Tibial nerve (tissue), 4 donors: Measurements from ENCODE around the gene DEK. TPM values are rescaled to one million over a fixed set of nuclear protein-coding genes. Genes with fewer than 3 reads are reported as not detected.

Experiments used
- DNase-seq, 2 donors: peaks; one replicate each; pipeline ENCODE4 v3.0.0-alpha.2; 2019; ENCODE audit warnings: low spot score in 2 of 2
- H3K27ac ChIP-seq, 4 donors: fragments of 200-600 bp; sonication (generic) in 3 of 4; one replicate each; pipeline ENCODE4 v1.5.1; 2017 to 2019; ENCODE audit warnings: mild to moderate bottlenecking in 1 of 4
- H3K27me3 ChIP-seq, 2 donors: fragments of 200-600 bp; sonication (generic) in 1 of 2; one replicate each; pipeline versions ENCODE4 v1.5.1 to v1.6.0; 2017 to 2019
- H3K36me3 ChIP-seq, 3 donors: fragments of 200-600 bp; sonication (generic); one replicate each; pipeline ENCODE4 v1.5.1; 2018 to 2019
- H3K4me1 ChIP-seq, 4 donors: fragments of 200-600 bp; sonication (generic) in 3 of 4; one replicate each; pipeline ENCODE4 v1.5.1; 2017 to 2019
- H3K4me3 ChIP-seq, 4 donors: fragments of 200-600 bp; sonication (generic) in 3 of 4; one replicate each; pipeline ENCODE4 v1.5.1; 2017 to 2019; ENCODE audit warnings: mild to moderate bottlenecking in 1 of 4, moderate library complexity in 1 of 4
- H3K9me3 ChIP-seq, 4 donors: fragments of 200-600 bp; sonication (generic) in 3 of 4; one replicate each; pipeline ENCODE4 v1.5.1; 2017 to 2019
- EP300 ChIP-seq, 2 donors: sonication (generic); formaldehyde crosslinking; IDR thresholded peaks; one replicate each; pipeline ENCODE4 v1.6.1; 2017; ENCODE audit warnings: antibody characterized with exemption in 2 of 2, mild to moderate bottlenecking in 1 of 2
- POLR2A ChIP-seq, 2 donors: fragments of 450-650 bp; IDR thresholded peaks; one replicate each; pipeline ENCODE4 v1.6.1; 2017; ENCODE audit warnings: antibody characterized with exemption in 2 of 2, mild to moderate bottlenecking in 2 of 2, moderate library complexity in 2 of 2
- WGBS, 2 donors: methylation state at CpG; one replicate each; pipeline ENCODE4 v1.1.5; 2018; 5-methylcytosine and 5-hydroxymethylcytosine counted together
- total RNA-seq, 4 donors: library from RNA; depleted of rRNA; stranded (reverse); fragments of >200 nt; gene quantifications; one replicate each; pipeline ENCODE4 v1.1.0, GENCODE V29; 2016
- TF ChIP-seq, protein P1 (sequence below), 5 experiments: fragments of 200-600 bp in 3 of 5; fragments of 450-650 bp in 2 of 5; sonication (generic) in 3 of 5; IDR thresholded peaks; one replicate each; pipeline ENCODE4 v1.5.1; 2016 to 2019; ENCODE audit warnings: antibody characterized with exemption in 5 of 5, mild to moderate bottlenecking in 3 of 5, moderate library complexity in 2 of 5

The DEK gene
- total RNA-seq, 4 donors from 2014 or later, result 112 to 147 (median 123) TPM

DNA sequence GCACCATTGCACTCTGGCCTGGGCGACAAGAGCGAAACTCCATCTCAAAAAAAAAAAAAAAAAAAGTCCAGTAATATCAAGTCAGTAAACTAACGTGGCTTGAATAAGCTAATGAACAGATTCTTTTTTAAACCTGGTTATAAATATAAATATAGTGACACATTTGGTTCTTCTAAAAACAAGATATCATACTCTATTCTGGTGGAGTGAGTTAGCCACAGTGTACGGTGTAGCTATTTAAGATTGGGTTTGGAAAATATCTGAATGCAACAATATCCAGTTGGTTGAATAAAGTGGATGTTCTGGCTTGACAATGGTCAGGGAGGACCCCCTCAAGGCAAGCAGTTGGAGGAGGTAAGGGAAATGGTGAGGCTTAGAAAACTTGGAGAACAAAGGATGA, 5.9 kb upstream of the DEK start:
- Histone ChIP-seq H3K9me3 (no peaks in the 10 kb centered on the region), H3K4me1 (peaks cover 0 to under 1% (median 0%) of the 10 kb centered on the region in 4 donors), H3K4me3 (no peak overlapping the region), H3K27me3 (peaks cover 0 to 6% of the 10 kb centered on the region in 2 donors), H3K36me3 (no peaks in the 10 kb centered on the region), H3K27ac (no peak overlapping the region)
- DNase-seq, result no peak
- TF ChIP-seq EP300 (IDR thresholded peaks at IDR 0.05) (no peak), POLR2A (IDR thresholded peaks at IDR 0.05) (no peak)
- TF ChIP-seq, protein P1, sequence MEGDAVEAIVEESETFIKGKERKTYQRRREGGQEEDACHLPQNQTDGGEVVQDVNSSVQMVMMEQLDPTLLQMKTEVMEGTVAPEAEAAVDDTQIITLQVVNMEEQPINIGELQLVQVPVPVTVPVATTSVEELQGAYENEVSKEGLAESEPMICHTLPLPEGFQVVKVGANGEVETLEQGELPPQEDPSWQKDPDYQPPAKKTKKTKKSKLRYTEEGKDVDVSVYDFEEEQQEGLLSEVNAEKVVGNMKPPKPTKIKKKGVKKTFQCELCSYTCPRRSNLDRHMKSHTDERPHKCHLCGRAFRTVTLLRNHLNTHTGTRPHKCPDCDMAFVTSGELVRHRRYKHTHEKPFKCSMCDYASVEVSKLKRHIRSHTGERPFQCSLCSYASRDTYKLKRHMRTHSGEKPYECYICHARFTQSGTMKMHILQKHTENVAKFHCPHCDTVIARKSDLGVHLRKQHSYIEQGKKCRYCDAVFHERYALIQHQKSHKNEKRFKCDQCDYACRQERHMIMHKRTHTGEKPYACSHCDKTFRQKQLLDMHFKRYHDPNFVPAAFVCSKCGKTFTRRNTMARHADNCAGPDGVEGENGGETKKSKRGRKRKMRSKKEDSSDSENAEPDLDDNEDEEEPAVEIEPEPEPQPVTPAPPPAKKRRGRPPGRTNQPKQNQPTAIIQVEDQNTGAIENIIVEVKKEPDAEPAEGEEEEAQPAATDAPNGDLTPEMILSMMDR (IDR thresholded peaks at IDR 0.05), result no peak
- WGBS, 2 donors, result 89% methylated on average over 4 of the region's 4 CpGs

DNA sequence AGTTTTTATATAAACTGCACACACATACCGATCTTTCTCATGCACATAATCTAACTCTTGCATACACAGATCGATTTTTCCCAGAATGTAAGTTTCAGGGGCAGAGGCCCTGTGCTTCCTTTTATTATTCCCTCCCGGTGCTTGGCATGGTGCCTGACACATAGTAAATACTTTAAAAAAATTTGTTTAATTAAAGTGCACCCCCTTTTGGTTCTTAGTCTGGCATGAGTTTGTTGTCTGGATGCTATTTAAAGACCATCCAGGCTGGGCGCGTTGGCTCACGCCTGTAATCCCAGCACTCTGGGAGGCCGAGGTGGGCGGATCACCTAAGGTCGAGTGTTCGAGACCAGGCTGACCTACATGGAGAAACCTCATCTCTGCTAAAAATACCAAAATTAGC, 5.4 kb upstream of the DEK start:
- Histone ChIP-seq H3K4me1 (peaks cover 0 to 4% (median 0%) of the 10 kb centered on the region in 4 donors), H3K36me3 (no peaks in the 10 kb centered on the region), H3K4me3 (no peak overlapping the region), H3K27me3 (peaks cover 0 to 1% of the 10 kb centered on the region in 2 donors), H3K27ac (no peak overlapping the region), H3K9me3 (no peaks in the 10 kb centered on the region)
- no peak for DNase-seq
- TF ChIP-seq, protein P1 (IDR thresholded peaks at IDR 0.05), result no peak
- TF ChIP-seq POLR2A (IDR thresholded peaks at IDR 0.05) (no peak), EP300 (IDR thresholded peaks at IDR 0.05) (no peak)
- 59 to 69% methylated on average over 10 of the region's 10 CpGs for WGBS, 2 donors

DNA sequence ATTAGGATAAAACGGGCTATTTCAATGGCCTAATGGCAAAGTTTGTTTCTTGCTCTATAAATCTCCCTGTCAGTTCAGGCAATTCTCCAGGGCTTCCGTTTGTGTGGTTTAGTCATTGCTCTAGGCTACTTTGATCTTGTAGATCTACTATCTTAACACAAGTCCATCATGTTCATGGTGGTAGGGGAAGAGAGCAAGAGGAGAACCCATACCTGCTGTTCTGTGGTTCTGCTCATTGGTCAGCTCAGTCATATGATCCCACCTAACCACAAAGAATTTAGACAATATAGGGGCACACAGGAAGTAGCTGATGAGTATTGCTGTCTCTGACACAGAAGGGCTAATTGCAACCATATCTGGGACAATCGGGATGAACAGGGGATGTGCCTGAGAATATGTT, 4.9 kb upstream of the DEK start:
- TF ChIP-seq EP300 (IDR thresholded peaks at IDR 0.05) (no peak), POLR2A (IDR thresholded peaks at IDR 0.05) (no peak)
- TF ChIP-seq, protein P1 (IDR thresholded peaks at IDR 0.05), result no peak
- Histone ChIP-seq H3K27me3 (no peaks in the 10 kb centered on the region), H3K4me3 (no peak overlapping the region), H3K9me3 (no peaks in the 10 kb centered on the region), H3K27ac (no peak overlapping the region), H3K36me3 (no peaks in the 10 kb centered on the region), H3K4me1 (peaks cover 0 to 4% (median 0%) of the 10 kb centered on the region in 4 donors)
- 33 to 42% methylated on average over 3 of the region's 3 CpGs for WGBS, 2 donors
- no peak for DNase-seq

DNA sequence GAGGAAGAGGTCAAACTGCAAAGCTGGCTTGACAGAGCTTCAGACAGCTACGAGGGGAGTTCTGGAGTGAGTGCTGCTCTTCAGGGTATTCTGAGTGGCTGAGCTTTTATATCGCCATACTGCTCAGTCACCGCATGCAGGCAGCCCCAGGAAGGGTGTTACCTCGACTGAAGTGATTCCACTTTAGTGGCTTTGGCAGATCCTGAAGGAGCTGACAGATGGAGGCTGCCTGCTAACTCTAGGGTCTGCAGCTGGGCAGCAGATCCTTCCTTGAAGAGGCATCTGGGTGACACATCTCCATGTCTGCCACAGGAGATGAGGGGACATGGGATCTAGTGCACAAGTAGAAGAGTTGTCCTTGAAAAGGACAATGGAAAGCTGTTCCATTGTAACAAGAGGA, 3.7 kb upstream of the DEK start:
- Histone ChIP-seq H3K4me3 (no peak overlapping the region), H3K36me3 (no peaks in the 10 kb centered on the region), H3K4me1 (peaks cover 0 to 6% (median 0%) of the 10 kb centered on the region in 4 donors), H3K9me3 (no peaks in the 10 kb centered on the region), H3K27me3 (no peaks in the 10 kb centered on the region), H3K27ac (no peak overlapping the region)
- 47 to 75% methylated on average over 4 of the region's 4 CpGs for WGBS, 2 donors
- DNase-seq, result no peak
- TF ChIP-seq POLR2A (IDR thresholded peaks at IDR 0.05) (no peak), EP300 (IDR thresholded peaks at IDR 0.05) (no peak)
- TF ChIP-seq, protein P1 (IDR thresholded peaks at IDR 0.05), result no peak

DNA sequence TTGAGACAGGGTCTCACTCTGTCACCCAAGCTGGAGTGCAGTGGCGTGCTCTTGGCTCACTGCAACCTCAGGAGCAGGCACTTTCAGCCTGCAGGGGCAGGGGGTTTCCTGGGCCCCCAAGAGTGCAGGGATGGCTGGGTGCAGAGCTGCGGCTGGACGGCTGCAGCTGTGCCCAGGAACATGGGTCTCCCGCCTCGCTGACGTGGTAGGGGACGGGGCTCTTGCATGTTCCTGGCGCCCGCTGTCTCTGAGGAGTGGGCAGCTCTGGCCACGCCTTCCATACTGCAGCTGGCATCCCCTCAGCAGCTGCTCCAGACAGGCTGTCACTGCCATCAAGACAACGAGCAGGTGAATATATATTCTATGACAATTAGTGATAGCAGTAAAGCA, 2.2 kb upstream of the DEK start:
- no peak for DNase-seq
- Histone ChIP-seq H3K4me3 (no peak overlapping the region), H3K9me3 (no peaks in the 10 kb centered on the region), H3K27ac (no peak overlapping the region), H3K27me3 (no peaks in the 10 kb centered on the region), H3K36me3 (no peaks in the 10 kb centered on the region), H3K4me1 (peaks cover 0 to 22% (median 2%) of the 10 kb centered on the region in 4 donors)
- WGBS, 2 donors, result 81 to 96% methylated on average over 8 to 11 of the region's 11 CpGs
- no peak for TF ChIP-seq EP300 (IDR thresholded peaks at IDR 0.05)
- TF ChIP-seq, protein P1 (IDR thresholded peaks at IDR 0.05), result no peak
- no peak for TF ChIP-seq POLR2A (IDR thresholded peaks at IDR 0.05)
